HG03108 (cell line): ENCODE measurements around the gene FOXR1.
A peak's percentile ranks its signal among the peaks of the same experiment; 100 is the strongest.
"Not testable (repeated sequence)": the region's sequence is repeated elsewhere in the genome, so short reads cannot be mapped to it uniquely, and the experiment has no call there.

Experiments
- ATAC-seq: cut with Tn5 transposase; IDR thresholded peaks from one replicate; pipeline ENCODE4 v1.9.1; 2021; ENCODE audit warnings: moderate library complexity; ENCODE audit not compliant: unreplicated experiment

Gene FOXR1

GRCh38 chr11:118947091-118947490, 24.5 kb upstream of the FOXR1 start:
- no peak for ATAC-seq

- no peak for ATAC-seq
Observed at GRCh38 chr11:118948000-118948399, 23.6 kb upstream of the FOXR1 start.

GRCh38 chr11:118953265-118953664, 18.3 kb upstream of the FOXR1 start:
- ATAC-seq, result no peak

GRCh38 chr11:118953976-118954375, 17.6 kb upstream of the FOXR1 start:
- not testable (repeated sequence) for ATAC-seq

- ATAC-seq, result peak; percentile 72
Observed at GRCh38 chr11:118956094-118956846, 15.3 kb upstream of the FOXR1 start, which contains the start of gene UPK2. UPK2 (plus strand) TSS chr11:118956298; CDS start chr11:118956351, 53 bp downstream.

GRCh38 chr11:118956847-118957469, 14.6 kb upstream of the FOXR1 start:
- ATAC-seq, result no peak

GRCh38 chr11:118957549-118957948, 14.0 kb upstream of the FOXR1 start:
- ATAC-seq, result no peak

- no peak for ATAC-seq
Observed at GRCh38 chr11:118957968-118958367, 13.6 kb upstream of the FOXR1 start.

- ATAC-seq, result no peak
Observed at GRCh38 chr11:118958577-118958976, 13.0 kb upstream of the FOXR1 start.

GRCh38 chr11:118961189-118961588, 10.4 kb upstream of the FOXR1 start:
- ATAC-seq, result no peak

- ATAC-seq, result no peak
Observed at GRCh38 chr11:118961591-118961990, 10.0 kb upstream of the FOXR1 start.

- ATAC-seq, result not testable (repeated sequence)
Observed at GRCh38 chr11:118969508-118969907, 2.1 kb upstream of the FOXR1 start.

GRCh38 chr11:118973985-118974384, 2.4 kb downstream of the FOXR1 start:
- no peak for ATAC-seq

GRCh38 chr11:118975771-118976709, 4.5 kb downstream of the FOXR1 start:
- ATAC-seq, result no peak

GRCh38 chr11:118979434-118979833, 7.9 kb downstream of the FOXR1 start:
- no peak for ATAC-seq

GRCh38 chr11:118980191-118980881, 8.8 kb downstream of the FOXR1 start:
- ATAC-seq, result no peak

GRCh38 chr11:118984337-118984736, 12.8 kb downstream of the FOXR1 start:
- not testable (repeated sequence) for ATAC-seq

GRCh38 chr11:118984825-118985224, 13.3 kb downstream of the FOXR1 start:
- ATAC-seq, result no peak

- no peak for ATAC-seq
Observed at GRCh38 chr11:118988280-118988679, 16.7 kb downstream of the FOXR1 start.

GRCh38 chr11:118991486-118992038, 20.0 kb downstream of the FOXR1 start:
- not testable (repeated sequence) for ATAC-seq
